HEK293T (cell line): ENCODE data around the gene CREB3.

ENCODE experiments used
- CTCF ChIA-PET: fragments of 350-600 bp; formaldehyde crosslinking; extraction: SDS; loops from one replicate; lab custom pipeline; 2021; ENCODE audit warnings: antibody characterized with exemption, inconsistent platforms; lab: Yijun Ruan, JAX
- POLR2A ChIA-PET: fragments of 350-600 bp; formaldehyde crosslinking; extraction: SDS; loops from one replicate; lab custom pipeline; 2020; ENCODE audit warnings: antibody characterized with exemption, inconsistent platforms; lab: Yijun Ruan, JAX
- DNase-seq: peaks from one replicate; pipeline ENCODE4 v3.0.0; 2012; ENCODE audit warnings: mixed read lengths; ENCODE audit errors: extremely low spot score
- ARNT ChIP-seq: fragments of 450-650 bp; IDR thresholded peaks from 2 replicates; pipeline ENCODE4 v1.6.1; 2017; ENCODE audit warnings: mild to moderate bottlenecking
- BHLHE40 ChIP-seq: fragments of 450-650 bp; IDR thresholded peaks from 2 replicates; pipeline ENCODE4 v1.6.1; 2016; ENCODE audit warnings: mild to moderate bottlenecking, moderate library complexity, borderline replicate concordance
- CTBP1 ChIP-seq: fragments of 450-650 bp; IDR thresholded peaks from 2 replicates; pipeline ENCODE4 v1.6.1; 2016; ENCODE audit warnings: borderline replicate concordance
- ELF4 ChIP-seq: fragments of 450-650 bp; IDR thresholded peaks from 2 replicates; pipeline ENCODE4 v1.6.1; 2017; ENCODE audit warnings: antibody characterized with exemption
- FOXA1 ChIP-seq: fragments of 450-650 bp; IDR thresholded peaks from 2 replicates; pipeline ENCODE4 v1.6.1; 2016; ENCODE audit warnings: mild to moderate bottlenecking
- FOXK2 ChIP-seq: fragments of 450-650 bp; IDR thresholded peaks from 2 replicates; pipeline ENCODE4 v1.6.1; 2016; ENCODE audit warnings: mild to moderate bottlenecking
- FOXM1 ChIP-seq: fragments of 450-650 bp; IDR thresholded peaks from 2 replicates; pipeline ENCODE4 v1.6.1; 2017; ENCODE audit warnings: mild to moderate bottlenecking, borderline replicate concordance
- HDGF ChIP-seq: fragments of 450-650 bp; IDR thresholded peaks from 2 replicates; pipeline ENCODE4 v1.6.1; 2017; ENCODE audit warnings: antibody characterized with exemption, borderline replicate concordance
- L3MBTL2 ChIP-seq: fragments of 450-650 bp; conservative IDR thresholded peaks from 2 replicates; pipeline ENCODE4 v1.6.1; 2016; ENCODE audit warnings: mild to moderate bottlenecking
- LEF1 ChIP-seq: fragments of 450-650 bp; IDR thresholded peaks from 2 replicates; pipeline ENCODE4 v1.6.1; 2017; ENCODE audit warnings: mild to moderate bottlenecking, borderline replicate concordance
- NFRKB ChIP-seq: fragments of 450-650 bp; IDR thresholded peaks from 2 replicates; pipeline ENCODE4 v1.6.1; 2016; ENCODE audit warnings: mild to moderate bottlenecking, moderate library complexity
- PKNOX1 ChIP-seq: fragments of 450-650 bp; IDR thresholded peaks from 2 replicates; pipeline ENCODE4 v1.6.1; 2016
- SP1 ChIP-seq: fragments of 450-650 bp; IDR thresholded peaks from 2 replicates; pipeline ENCODE4 v1.6.1; 2017
- SUZ12 ChIP-seq: fragments of 450-650 bp; IDR thresholded peaks from 2 replicates; pipeline ENCODE4 v1.6.1; 2016; ENCODE audit warnings: mild to moderate bottlenecking
- TARDBP ChIP-seq: fragments of 450-650 bp; IDR thresholded peaks from 2 replicates; pipeline ENCODE4 v1.6.1; 2016
- ZNF384 ChIP-seq: fragments of 450-650 bp; IDR thresholded peaks from 2 replicates; pipeline ENCODE4 v1.6.1; 2016

The CREB3 gene

GRCh38 chr9:35757892-35758275, 25.4 kb downstream of the CREB3 start:
- no peak for TF ChIP-seq ELF4
- no peak for TF ChIP-seq BHLHE40
- no peak for TF ChIP-seq ZNF384
- no peak for TF ChIP-seq TARDBP
- no peak for TF ChIP-seq NFRKB
- no peak for TF ChIP-seq ARNT
- TF ChIP-seq SUZ12: no peak
- no peak for TF ChIP-seq PKNOX1
- no peak for TF ChIP-seq L3MBTL2
- no peak for TF ChIP-seq FOXK2
- no peak for TF ChIP-seq SP1
- ChIA-PET POLR2A (no interaction called here), CTCF (no interaction called here)
- no peak for DNase-seq

DNA sequence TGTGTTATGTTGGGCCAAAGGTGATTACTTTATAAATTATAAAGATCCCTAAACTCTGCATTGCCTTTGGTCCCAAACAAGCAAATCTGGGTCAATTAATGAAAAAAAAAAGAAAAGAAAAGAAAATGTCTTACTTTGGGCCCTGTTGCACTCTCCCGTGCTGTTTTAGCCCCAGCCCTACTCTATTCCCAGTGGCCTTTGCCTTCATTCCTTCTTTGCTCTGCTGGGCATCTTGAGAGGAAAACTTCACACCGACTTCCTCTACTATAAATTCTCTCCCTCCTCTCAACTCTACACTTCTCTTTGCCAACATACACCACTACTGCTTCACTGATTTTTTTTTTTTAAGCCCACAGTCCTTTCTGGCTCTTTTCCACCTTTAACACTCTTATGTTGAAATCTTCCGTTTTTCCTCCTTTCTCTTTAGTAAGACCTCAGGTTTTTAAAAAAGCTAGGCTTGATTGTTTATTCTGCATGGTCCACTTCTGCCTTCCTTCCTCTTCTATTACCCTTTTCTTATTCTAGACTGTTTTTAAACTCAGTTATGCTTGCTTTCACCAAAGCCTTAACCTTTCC, 26.1 kb downstream of the CREB3 start:
- no peak for TF ChIP-seq HDGF
- TF ChIP-seq FOXA1: no peak
- TF ChIP-seq FOXM1: no peak
- no peak for TF ChIP-seq FOXK2
- no peak for TF ChIP-seq NFRKB
- no peak for TF ChIP-seq PKNOX1
- ChIA-PET POLR2A (no interaction called here), CTCF (interaction anchor here (0.6 kb wide), 1 partner anchor 1962 kb away, joined by 3 read pairs; no protein-coding TSS in a partner anchor)

DNA sequence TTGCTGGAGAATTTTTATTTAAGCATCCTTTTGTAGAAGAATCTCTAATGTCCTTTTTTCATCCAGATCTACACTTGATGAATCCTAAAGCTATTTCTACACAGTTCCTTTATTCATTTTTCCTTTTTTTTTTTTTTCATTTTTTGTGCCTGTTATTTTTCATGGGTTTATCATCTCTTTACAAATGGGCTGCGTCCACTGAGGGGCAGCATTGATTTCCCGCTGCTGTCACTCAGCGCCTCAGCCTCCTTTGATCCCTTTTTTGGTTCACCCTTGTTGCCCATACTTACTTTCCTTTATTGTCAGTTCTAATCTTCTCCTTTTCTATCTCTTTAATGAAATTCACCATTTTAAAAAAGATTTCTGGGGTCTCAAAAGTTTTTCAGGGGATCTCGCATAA, 27.3 kb downstream of the CREB3 start:
- ChIA-PET POLR2A (no interaction called here), CTCF (no interaction called here)
- TF ChIP-seq PKNOX1: peak; percentile 51
- TF ChIP-seq FOXA1: no peak
- TF ChIP-seq LEF1: no peak

More for the DNA sequence above, 26.1 kb downstream of the CREB3 start:
- DNase-seq: no peak

DNA sequence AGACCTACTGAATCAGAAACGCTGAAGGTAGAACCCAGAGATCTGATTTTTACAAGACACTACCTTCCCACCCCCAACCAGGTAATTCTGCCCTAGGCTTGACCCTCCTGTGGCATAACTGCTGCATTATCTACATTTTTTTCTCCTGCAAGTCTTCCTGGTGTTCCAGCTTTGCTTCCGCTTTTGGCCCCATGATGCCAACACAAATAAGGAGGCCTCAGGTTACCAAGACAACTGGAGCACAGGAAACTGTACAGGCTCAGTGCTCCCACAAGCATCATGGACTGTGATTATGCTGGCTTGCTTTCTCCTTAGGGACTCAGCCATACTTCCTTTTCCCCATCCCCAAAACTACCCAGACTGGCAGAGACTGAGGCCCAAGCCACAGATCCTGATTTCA, 28.2 kb downstream of the CREB3 start:
- DNase-seq: no peak
- POLR2A ChIA-PET: interaction anchor here (2.4 kb wide), 1 partner anchor 12 kb away, joined by 5 read pairs; the partner anchor contains the start of genes GBA2 and RGP1
- CTCF ChIA-PET: no interaction called here
- TF ChIP-seq FOXA1: no peak
- no peak for TF ChIP-seq L3MBTL2
- TF ChIP-seq PKNOX1: no peak
- no peak for TF ChIP-seq ZNF384
- TF ChIP-seq TARDBP: no peak
- no peak for TF ChIP-seq ARNT
- TF ChIP-seq ELF4: no peak
- TF ChIP-seq FOXM1: no peak
- TF ChIP-seq SUZ12: no peak
- TF ChIP-seq BHLHE40: no peak
- no peak for TF ChIP-seq FOXK2
- no peak for TF ChIP-seq SP1
- no peak for TF ChIP-seq CTBP1
- TF ChIP-seq LEF1: no peak
- TF ChIP-seq HDGF: no peak
- no peak for TF ChIP-seq NFRKB

More for the DNA sequence above, 27.3 kb downstream of the CREB3 start:
- no peak for DNase-seq

DNA sequence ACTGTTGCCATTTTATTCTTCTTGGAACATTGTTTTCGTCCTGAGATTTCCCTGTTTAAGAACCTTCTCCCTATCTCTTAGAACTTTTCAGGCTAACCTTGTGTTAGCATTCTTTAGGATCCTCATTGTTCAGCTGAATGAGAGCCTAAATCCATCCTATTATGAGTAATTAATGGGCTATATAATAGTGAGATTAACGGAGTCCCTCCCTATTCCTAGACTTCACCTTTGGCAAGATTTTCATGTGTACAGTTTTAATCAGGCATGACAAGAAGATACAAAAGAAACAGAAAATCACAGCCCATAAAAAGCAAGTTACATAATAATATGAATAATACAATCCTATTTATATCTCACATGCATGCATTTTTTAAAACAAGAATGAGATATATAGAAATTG, 30.7 kb downstream of the CREB3 start:
- TF ChIP-seq ARNT (no peak), SUZ12 (no peak), FOXK2 (no peak), HDGF (no peak), TARDBP (no peak), NFRKB (no peak), FOXM1 (no peak), SP1 (no peak), FOXA1 (no peak), ELF4 (no peak), CTBP1 (no peak), BHLHE40 (no peak), PKNOX1 (no peak), L3MBTL2 (no peak), LEF1 (no peak), ZNF384 (no peak)
- ChIA-PET POLR2A (no interaction called here), CTCF (interaction anchor here (0.7 kb wide), 1 partner anchor 71 kb away, joined by 7 read pairs; no protein-coding TSS in a partner anchor)
- no peak for DNase-seq

DNA sequence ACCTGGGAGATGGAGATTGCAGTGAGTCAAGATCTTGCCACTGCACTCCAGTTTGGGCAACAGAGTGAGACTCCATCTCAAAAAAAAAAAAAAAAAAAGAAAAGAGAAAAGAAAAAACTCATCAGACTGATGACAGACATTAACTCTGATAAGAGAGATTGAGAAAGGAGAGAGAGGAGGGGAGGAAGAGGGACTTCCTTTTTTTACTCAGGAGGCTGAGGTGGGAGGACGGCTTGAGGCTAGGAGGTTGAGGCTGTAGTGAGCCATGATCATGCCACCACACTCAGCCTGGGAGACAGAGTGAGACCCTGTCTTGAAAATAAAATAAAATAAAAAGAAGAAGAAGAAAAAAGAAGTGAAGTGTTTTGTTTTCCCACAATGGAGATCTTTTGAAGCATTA, 31.3 kb downstream of the CREB3 start:
- ChIA-PET CTCF (no interaction called here), POLR2A (no interaction called here)
- TF ChIP-seq L3MBTL2 (no peak), FOXA1 (no peak), BHLHE40 (no peak), FOXM1 (no peak), SP1 (no peak), LEF1 (no peak), ARNT (no peak), ELF4 (no peak), PKNOX1 (no peak), SUZ12 (no peak), TARDBP (no peak), NFRKB (no peak), ZNF384 (no peak), CTBP1 (no peak), FOXK2 (no peak), HDGF (no peak)
- no peak for DNase-seq
